Measurements from ENCODE around the gene MED9. TPM values are rescaled to one million over a fixed set of nuclear protein-coding genes. Genes with fewer than 3 reads are reported as not detected.
"Not testable (repeated sequence)": the region's sequence is repeated elsewhere in the genome, so short reads cannot be mapped to it uniquely, and the experiment has no call there.

The MED9 gene
- total RNA-seq, 1 experiment from 2014 or later, result 20.4 TPM

GRCh38 chr17:17454276-17454675, 22.5 kb upstream of the MED9 start:
- Histone ChIP-seq H3K4me1 (ENCODE audit: insufficient read depth, low read length, poor library complexity, severe bottlenecking) (no peaks in the 10 kb centered on the region), H3K36me3 (ENCODE audit: insufficient read depth, low read length, poor library complexity, severe bottlenecking) (no peaks in the 10 kb centered on the region), H3K27me3 (replicated peaks; ENCODE audit: insufficient read depth, low read depth, low read length, poor library complexity) (peaks cover 6% of the 10 kb centered on the region), H3K27ac (ENCODE audit: low read depth, low read length, poor library complexity, severe bottlenecking) (no peak overlapping the region), H3K4me3 (ENCODE audit: low read depth, low read length, poor library complexity, severe bottlenecking) (no peak overlapping the region), H3K9me3 (ENCODE audit: low read depth, low read length, poor library complexity, severe bottlenecking) (no peaks in the 10 kb centered on the region)
- ChIA-PET CTCF (no interaction called here), POLR2A (ENCODE audit: low non-redundant PET) (no interaction called here)
- intact Hi-C loops (cut with micrococcal nuclease; ENCODE audit: unreplicated experiment), result no loop called here
- BruUV-seq (replicated peaks), result no TSS peak
- DNase-seq (ENCODE audit: low spot score), result no peak
- TF ChIP-seq CTCF (conservative IDR thresholded peaks at IDR 0.05; ENCODE audit: low read depth, low read length), result no peak
- no peak for TF ChIP-seq EZH2 (IDR thresholded peaks at IDR 0.05; ENCODE audit: borderline replicate concordance, low read depth, low read length, poor library complexity, severe bottlenecking)

GRCh38 chr17:17454700-17455099, 22.1 kb upstream of the MED9 start:
- intact Hi-C loops (cut with micrococcal nuclease; ENCODE audit: unreplicated experiment); H3K9me3 ChIP-seq (ENCODE audit: low read depth, low read length, poor library complexity, severe bottlenecking); H3K27ac ChIP-seq (ENCODE audit: low read depth, low read length, poor library complexity, severe bottlenecking); BruUV-seq (replicated peaks); H3K36me3 ChIP-seq (ENCODE audit: insufficient read depth, low read length, poor library complexity, severe bottlenecking); H3K4me3 ChIP-seq (ENCODE audit: low read depth, low read length, poor library complexity, severe bottlenecking); DNase-seq (ENCODE audit: low spot score); CTCF ChIA-PET; H3K27me3 ChIP-seq (replicated peaks; ENCODE audit: insufficient read depth, low read depth, low read length, poor library complexity); H3K4me1 ChIP-seq (ENCODE audit: insufficient read depth, low read length, poor library complexity, severe bottlenecking): not testable (repeated sequence)
- POLR2A ChIA-PET (ENCODE audit: low non-redundant PET), result interaction anchor here (0.5 kb wide), 1 partner anchor 88 kb away, joined by 3 read pairs; no protein-coding TSS in a partner anchor

- no peaks in the 10 kb centered on the region for H3K4me1 ChIP-seq (ENCODE audit: insufficient read depth, low read length, poor library complexity, severe bottlenecking)
- intact Hi-C loops (cut with micrococcal nuclease; ENCODE audit: unreplicated experiment), result no loop called here
- DNase-seq (ENCODE audit: low spot score), result no peak
- ChIA-PET POLR2A (ENCODE audit: low non-redundant PET) (interaction anchor here (0.5 kb wide), 1 partner anchor 89 kb away, joined by 3 read pairs; no protein-coding TSS in a partner anchor), CTCF (no interaction called here)
- H3K27me3 ChIP-seq (replicated peaks; ENCODE audit: insufficient read depth, low read depth, low read length, poor library complexity), result peaks cover 6% of the 10 kb centered on the region
- BruUV-seq (replicated peaks), result no TSS peak
- H3K36me3 ChIP-seq (ENCODE audit: insufficient read depth, low read length, poor library complexity, severe bottlenecking), result no peaks in the 10 kb centered on the region
- no peak for TF ChIP-seq EZH2 (IDR thresholded peaks at IDR 0.05; ENCODE audit: borderline replicate concordance, low read depth, low read length, poor library complexity, severe bottlenecking)
- no peak for TF ChIP-seq CTCF (conservative IDR thresholded peaks at IDR 0.05; ENCODE audit: low read depth, low read length)
- no peak overlapping the region for H3K27ac ChIP-seq (ENCODE audit: low read depth, low read length, poor library complexity, severe bottlenecking)
- H3K9me3 ChIP-seq (ENCODE audit: low read depth, low read length, poor library complexity, severe bottlenecking), result no peaks in the 10 kb centered on the region
- no peak overlapping the region for H3K4me3 ChIP-seq (ENCODE audit: low read depth, low read length, poor library complexity, severe bottlenecking)
Measured at GRCh38 chr17:17455173-17455572, 21.6 kb upstream of the MED9 start.

GRCh38 chr17:17456251-17456650, 20.5 kb upstream of the MED9 start:
- Histone ChIP-seq H3K27me3 (replicated peaks; ENCODE audit: insufficient read depth, low read depth, low read length, poor library complexity) (peaks cover 6% of the 10 kb centered on the region), H3K36me3 (ENCODE audit: insufficient read depth, low read length, poor library complexity, severe bottlenecking) (no peaks in the 10 kb centered on the region), H3K4me3 (ENCODE audit: low read depth, low read length, poor library complexity, severe bottlenecking) (no peak overlapping the region), H3K27ac (ENCODE audit: low read depth, low read length, poor library complexity, severe bottlenecking) (no peak overlapping the region), H3K4me1 (ENCODE audit: insufficient read depth, low read length, poor library complexity, severe bottlenecking) (no peaks in the 10 kb centered on the region), H3K9me3 (ENCODE audit: low read depth, low read length, poor library complexity, severe bottlenecking) (no peaks in the 10 kb centered on the region)
- ChIA-PET CTCF (no interaction called here), POLR2A (ENCODE audit: low non-redundant PET) (no interaction called here)
- intact Hi-C loops (cut with micrococcal nuclease; ENCODE audit: unreplicated experiment), result no loop called here
- TF ChIP-seq EZH2 (IDR thresholded peaks at IDR 0.05; ENCODE audit: borderline replicate concordance, low read depth, low read length, poor library complexity, severe bottlenecking), result no peak
- no peak for TF ChIP-seq CTCF (conservative IDR thresholded peaks at IDR 0.05; ENCODE audit: low read depth, low read length)
- BruUV-seq (replicated peaks), result no TSS peak
- DNase-seq (ENCODE audit: low spot score), result no peak
